ENCODE results near the gene SLC30A10. TPM values are rescaled to one million over a fixed set of nuclear protein-coding genes. Genes with fewer than 3 reads are reported as not detected.
A peak's percentile ranks its signal among the peaks of the same experiment; 100 is the strongest.

The SLC30A10 gene
- total RNA-seq = not detected

DNA sequence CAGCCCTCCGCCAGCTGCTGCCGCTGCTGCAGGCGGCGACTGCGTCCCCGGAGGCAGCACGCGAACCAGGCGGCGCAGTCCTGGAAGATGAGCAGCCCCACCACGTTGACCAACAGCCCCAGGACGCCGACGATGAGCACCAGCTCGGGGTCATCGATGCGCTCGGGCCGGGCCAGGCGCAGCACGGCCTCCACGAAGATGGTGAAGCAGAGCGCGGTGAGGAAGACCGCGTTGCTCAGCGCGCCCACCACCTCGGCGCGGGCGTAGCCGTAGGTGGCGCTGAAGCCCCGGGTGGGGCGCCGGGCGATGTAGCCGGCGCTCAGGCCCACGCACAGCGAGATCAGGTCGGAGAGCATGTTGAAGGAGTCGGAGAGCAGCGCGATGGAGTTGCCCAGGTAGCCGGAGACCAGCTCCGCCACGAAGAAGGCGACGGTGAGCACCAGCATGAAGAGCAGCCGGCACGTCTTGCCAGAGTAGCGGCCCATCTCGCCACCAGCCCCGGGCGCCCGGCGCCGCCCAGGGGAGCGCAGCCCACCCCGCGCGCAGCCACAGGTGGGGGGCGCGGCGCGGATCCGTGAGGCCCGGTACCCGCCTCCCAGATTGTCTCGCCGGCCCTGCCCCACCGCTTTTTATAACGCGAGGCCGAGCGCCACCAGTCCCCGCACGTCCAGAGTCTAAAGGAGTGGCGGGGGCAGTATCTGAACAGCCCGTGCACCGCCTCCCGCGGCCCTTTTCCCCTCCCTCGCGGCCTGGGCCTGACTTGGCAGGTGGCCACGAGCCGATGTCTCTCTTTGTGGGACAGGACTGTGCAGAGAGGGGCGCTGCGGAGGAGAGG lies at the start of gene SLC30A10:
SLC30A10 (minus strand) TSS at position 602 of the 835 bp plus-strand sequence; CDS start at position 485, 117 bp downstream.
- 0% methylated on average over 3 of the region's 91 CpGs; no CpG with 5 or more reads in 1 of the 2 donors for whole genome bisulfite sequencing, 2 donors (ENCODE audit: low coverage in 1 of 2)

DNA sequence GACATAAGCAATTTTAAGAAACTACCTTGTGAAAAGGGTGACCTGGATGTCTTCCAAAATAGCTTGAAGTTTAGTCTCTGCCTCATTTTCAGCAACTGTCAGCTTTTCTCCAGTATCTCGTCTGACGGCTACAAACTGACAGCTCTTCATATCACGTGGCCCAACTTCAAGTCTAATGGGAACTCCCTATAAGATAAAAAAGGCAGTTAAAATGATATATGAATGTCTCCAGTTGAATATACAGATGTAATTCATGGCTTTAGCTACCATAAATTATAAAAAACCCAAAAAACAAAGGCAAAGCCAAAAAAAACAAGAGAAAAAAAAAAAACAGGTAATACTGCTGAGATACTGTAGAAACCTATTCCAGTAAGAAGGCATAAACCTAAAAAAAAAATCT lies 44.9 kb upstream of the SLC30A10 start:
- no peak for TF ChIP-seq POLR2A (IDR thresholded peaks at IDR 0.05)
- TF ChIP-seq POLR2AphosphoS5 (IDR thresholded peaks at IDR 0.05) = no peak
- no peak for TF ChIP-seq EP300 (IDR thresholded peaks at IDR 0.05)
- TF ChIP-seq, protein P1, sequence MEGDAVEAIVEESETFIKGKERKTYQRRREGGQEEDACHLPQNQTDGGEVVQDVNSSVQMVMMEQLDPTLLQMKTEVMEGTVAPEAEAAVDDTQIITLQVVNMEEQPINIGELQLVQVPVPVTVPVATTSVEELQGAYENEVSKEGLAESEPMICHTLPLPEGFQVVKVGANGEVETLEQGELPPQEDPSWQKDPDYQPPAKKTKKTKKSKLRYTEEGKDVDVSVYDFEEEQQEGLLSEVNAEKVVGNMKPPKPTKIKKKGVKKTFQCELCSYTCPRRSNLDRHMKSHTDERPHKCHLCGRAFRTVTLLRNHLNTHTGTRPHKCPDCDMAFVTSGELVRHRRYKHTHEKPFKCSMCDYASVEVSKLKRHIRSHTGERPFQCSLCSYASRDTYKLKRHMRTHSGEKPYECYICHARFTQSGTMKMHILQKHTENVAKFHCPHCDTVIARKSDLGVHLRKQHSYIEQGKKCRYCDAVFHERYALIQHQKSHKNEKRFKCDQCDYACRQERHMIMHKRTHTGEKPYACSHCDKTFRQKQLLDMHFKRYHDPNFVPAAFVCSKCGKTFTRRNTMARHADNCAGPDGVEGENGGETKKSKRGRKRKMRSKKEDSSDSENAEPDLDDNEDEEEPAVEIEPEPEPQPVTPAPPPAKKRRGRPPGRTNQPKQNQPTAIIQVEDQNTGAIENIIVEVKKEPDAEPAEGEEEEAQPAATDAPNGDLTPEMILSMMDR (IDR thresholded peaks at IDR 0.05) = no peak
- no peak for ATAC-seq
- Histone ChIP-seq H3K9me3 (no peaks in the 10 kb centered on the region), H3K36me3 (peaks cover 0 to 89% of the 10 kb centered on the region in 2 donors), H3K27ac (no peak overlapping the region), H3K4me3 (no peak overlapping the region), H3K4me1 (no peaks in the 10 kb centered on the region), H3K27me3 (no peaks in the 10 kb centered on the region)
- WGBS, 2 donors (ENCODE audit: low coverage in 1 of 2) = 90 to 100% methylated on average over 1 to 3 of the region's 3 CpGs

More for the DNA sequence above, at the start of gene SLC30A10:
- no peak for ATAC-seq
- H3K27me3 ChIP-seq = peaks cover 42% of the 10 kb centered on the region
- TF ChIP-seq POLR2AphosphoS5 (IDR thresholded peaks at IDR 0.05) (no peak), EP300 (IDR thresholded peaks at IDR 0.05) (no peak), POLR2A (IDR thresholded peaks at IDR 0.05) (no peak)
- TF ChIP-seq, protein P1 (IDR thresholded peaks at IDR 0.05) = no peak
- H3K36me3 ChIP-seq = no peaks in the 10 kb centered on the region
- H3K27ac ChIP-seq = no peak within 1 kb of the TSS
- peak within 1 kb of the TSS in 1 of 2 donors; percentile 47 for H3K4me3 ChIP-seq
- H3K9me3 ChIP-seq = no peaks in the 10 kb centered on the region
- H3K4me1 ChIP-seq = peaks cover 0 to 13% (median 3%) of the 10 kb centered on the region in 3 donors

DNA sequence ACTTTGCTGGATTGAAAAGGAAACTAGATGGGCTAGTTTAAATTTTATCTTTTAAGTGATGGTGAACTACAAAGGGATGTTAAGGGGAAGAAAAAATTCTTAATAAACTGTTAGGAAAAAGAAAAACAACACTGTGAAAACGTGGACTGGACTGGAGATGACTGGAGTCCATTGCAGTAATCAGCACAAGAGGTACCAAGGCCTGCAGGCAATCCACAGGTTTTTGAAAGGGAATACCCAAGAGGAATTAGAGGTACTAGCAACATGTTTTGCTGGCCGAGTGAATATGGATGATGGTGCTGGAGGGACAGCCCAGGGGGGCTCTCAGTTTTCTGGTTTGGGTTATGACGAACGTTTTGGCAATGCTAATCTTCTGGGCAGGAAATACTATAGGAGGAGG lies 39.0 kb upstream of the SLC30A10 start:
- TF ChIP-seq POLR2AphosphoS5 (IDR thresholded peaks at IDR 0.05) = no peak
- Histone ChIP-seq H3K36me3 (peaks cover 0 to 50% of the 10 kb centered on the region in 2 donors), H3K27me3 (no peaks in the 10 kb centered on the region), H3K4me3 (no peak overlapping the region), H3K4me1 (no peaks in the 10 kb centered on the region), H3K27ac (no peak overlapping the region), H3K9me3 (no peaks in the 10 kb centered on the region)
- ATAC-seq = no peak
- WGBS, 2 donors (ENCODE audit: low coverage in 1 of 2) = 82 to 83% methylated on average over 3 to 4 of the region's 4 CpGs

DNA sequence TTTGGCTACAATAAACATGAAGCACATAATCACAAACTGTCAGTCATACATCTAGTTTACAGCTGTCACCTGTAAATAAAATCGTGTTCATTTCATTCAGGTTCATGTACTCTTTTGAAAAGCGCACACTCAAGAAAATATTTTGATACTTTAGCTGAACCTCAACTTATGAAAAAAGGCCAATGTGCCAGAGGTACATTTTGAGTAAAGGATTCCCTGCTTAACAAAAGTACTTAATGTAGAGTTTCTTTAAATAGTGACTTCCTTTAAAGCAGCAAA lies 37.7 kb upstream of the SLC30A10 start:
- 74 to 89% methylated on average over 2 of the region's 2 CpGs for WGBS, 2 donors (ENCODE audit: low coverage in 1 of 2)
- H3K4me3 ChIP-seq = no peak overlapping the region
- ATAC-seq = no peak
- no peaks in the 10 kb centered on the region for H3K9me3 ChIP-seq
- no peaks in the 10 kb centered on the region for H3K4me1 ChIP-seq
- H3K36me3 ChIP-seq = peaks cover 0 to 36% of the 10 kb centered on the region in 2 donors
- H3K27ac ChIP-seq = no peak overlapping the region
- no peaks in the 10 kb centered on the region for H3K27me3 ChIP-seq
- TF ChIP-seq POLR2AphosphoS5 (IDR thresholded peaks at IDR 0.05) (no peak), POLR2A (IDR thresholded peaks at IDR 0.05) (no peak), EP300 (IDR thresholded peaks at IDR 0.05) (no peak)
- TF ChIP-seq, protein P1 (IDR thresholded peaks at IDR 0.05) = no peak

DNA sequence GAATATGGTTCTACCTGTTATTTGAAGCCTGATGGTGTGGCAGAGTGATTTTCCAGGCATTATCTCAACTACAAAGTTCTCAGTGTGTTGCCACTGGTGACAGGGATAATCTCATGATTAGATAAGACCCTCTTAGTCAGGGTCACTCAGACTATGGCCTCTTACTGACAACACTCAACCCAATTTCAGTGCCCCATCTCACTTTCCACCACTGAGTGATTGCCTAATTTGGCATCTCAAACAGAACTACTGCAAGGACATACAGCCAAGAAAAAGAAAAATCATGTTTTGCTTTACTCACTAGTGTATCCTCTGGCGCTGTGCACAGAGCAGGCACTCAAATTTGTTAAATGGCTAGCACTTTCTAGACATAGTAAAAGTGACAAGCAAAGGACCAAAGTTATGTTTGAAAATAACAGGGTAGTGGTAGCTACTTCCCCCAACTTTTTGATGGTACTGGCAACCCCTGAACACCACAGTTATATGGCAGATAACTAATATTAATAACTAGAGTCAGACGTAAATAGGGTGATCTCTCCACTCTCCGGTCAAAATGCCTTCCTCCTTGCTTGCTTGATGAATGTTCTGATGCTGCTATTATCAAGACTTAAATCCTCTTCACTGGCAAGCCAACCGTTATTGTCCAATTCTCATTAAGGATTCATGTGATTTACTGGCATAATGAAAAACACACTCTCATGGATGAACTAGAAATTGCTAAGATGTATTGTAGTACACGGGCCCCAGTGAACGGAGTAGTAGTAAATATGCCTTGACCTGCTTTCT lies 37.1 kb upstream of the SLC30A10 start:
- no peak for ATAC-seq
- H3K9me3 ChIP-seq = no peaks in the 10 kb centered on the region
- H3K27ac ChIP-seq = no peak overlapping the region
- H3K4me1 ChIP-seq = no peaks in the 10 kb centered on the region
- H3K4me3 ChIP-seq = no peak overlapping the region
- 60 to 85% methylated on average over 6 of the region's 6 CpGs for WGBS, 2 donors (ENCODE audit: low coverage in 1 of 2)
- H3K36me3 ChIP-seq = peaks cover 0 to 31% of the 10 kb centered on the region in 2 donors
- TF ChIP-seq POLR2A (IDR thresholded peaks at IDR 0.05) = no peak
- no peak for TF ChIP-seq EP300 (IDR thresholded peaks at IDR 0.05)
- TF ChIP-seq, protein P1 (IDR thresholded peaks at IDR 0.05) = no peak
- TF ChIP-seq POLR2AphosphoS5 (IDR thresholded peaks at IDR 0.05) = no peak
- H3K27me3 ChIP-seq = no peaks in the 10 kb centered on the region

Measured in gastroesophageal sphincter (tissue), 4 donors.